Small intestine (tissue), 7 donors: ENCODE data around the gene IP6K2. TPM values are rescaled to one million over a fixed set of nuclear protein-coding genes. Genes with fewer than 3 reads are reported as not detected.

Experiments
- DNase-seq, 2 donors: peaks; one replicate each; pipeline versions ENCODE4 v3.0.0 to v3.0.0-alpha.2; 2013
- FAIRE-seq: peaks from 2 replicates; lab custom pipeline; 2012; peaks lifted over from hg19 to GRCh38; lab: Jason Lieb, UNC
- H3K27ac ChIP-seq, 3 donors: one replicate each; pipeline ENCODE4 v1.5.1; 2013; ENCODE audit warnings: low read length in 2 of 3, mild to moderate bottlenecking in 2 of 3, control low read depth in 1 of 3, inconsistent platforms in 1 of 3, low read depth in 1 of 3, moderate library complexity in 1 of 3
- H3K27me3 ChIP-seq, 3 donors: one replicate each; pipeline ENCODE4 v1.6.1; 2013; ENCODE audit warnings: low read length in 3 of 3, inconsistent platforms in 1 of 3; ENCODE audit not compliant: control insufficient read depth in 3 of 3, insufficient read depth in 3 of 3
- H3K36me3 ChIP-seq, 3 donors: one replicate each; pipeline ENCODE4 v1.6.1; 2013; ENCODE audit warnings: low read length in 3 of 3, inconsistent platforms in 1 of 3, low read depth in 1 of 3, mild to moderate bottlenecking in 1 of 3, moderate library complexity in 1 of 3; ENCODE audit not compliant: control insufficient read depth in 3 of 3, insufficient read depth in 2 of 3
- H3K4me1 ChIP-seq, 3 donors: one replicate each; pipeline ENCODE4 v1.6.1; 2013; ENCODE audit warnings: low read length in 2 of 3, inconsistent platforms in 1 of 3, low read depth in 1 of 3, mild to moderate bottlenecking in 1 of 3, moderate library complexity in 1 of 3; ENCODE audit not compliant: control insufficient read depth in 3 of 3, insufficient read depth in 2 of 3
- H3K4me3 ChIP-seq, 3 donors: one replicate each; pipeline ENCODE4 v1.5.1; 2013; ENCODE audit warnings: low read length in 3 of 3, control low read depth in 1 of 3, inconsistent platforms in 1 of 3, low read depth in 1 of 3, mild to moderate bottlenecking in 1 of 3, moderate library complexity in 1 of 3
- H3K9me3 ChIP-seq, 2 donors: one replicate each; pipeline ENCODE4 v1.6.1; 2013; ENCODE audit warnings: low read depth in 1 of 2, low read length in 1 of 2; ENCODE audit not compliant: control insufficient read depth in 2 of 2, insufficient read depth in 1 of 2
- WGBS, 3 donors: extraction: QIAGEN DNeasy Blood & Tissue Kit; methylation state at CpG; one replicate each; pipeline ENCODE4 v1.1.7; 2013; 5-methylcytosine and 5-hydroxymethylcytosine counted together
- polyA plus RNA-seq, 4 donors: library from polyadenylated mRNA; stranded (reverse) in 3 of 4; unstranded in 1 of 4; fragments of 200-250 nt in 3 of 4; fragments of 120-200 nt in 1 of 4; gene quantifications; one replicate each; pipeline versions ENCODE4 v1.2.1 to v1.2.3, GENCODE V29; 2013
- donor health status: healthy with polysubstance abuse.
- donor health status: control.
- donor health status: control.
- donor health status: Bipolar disorder and iron deficiency.
- donor health status: healthy.

Gene IP6K2
- polyA plus RNA-seq, 4 donors: 79.5 to 167 (median 108) TPM

DNA sequence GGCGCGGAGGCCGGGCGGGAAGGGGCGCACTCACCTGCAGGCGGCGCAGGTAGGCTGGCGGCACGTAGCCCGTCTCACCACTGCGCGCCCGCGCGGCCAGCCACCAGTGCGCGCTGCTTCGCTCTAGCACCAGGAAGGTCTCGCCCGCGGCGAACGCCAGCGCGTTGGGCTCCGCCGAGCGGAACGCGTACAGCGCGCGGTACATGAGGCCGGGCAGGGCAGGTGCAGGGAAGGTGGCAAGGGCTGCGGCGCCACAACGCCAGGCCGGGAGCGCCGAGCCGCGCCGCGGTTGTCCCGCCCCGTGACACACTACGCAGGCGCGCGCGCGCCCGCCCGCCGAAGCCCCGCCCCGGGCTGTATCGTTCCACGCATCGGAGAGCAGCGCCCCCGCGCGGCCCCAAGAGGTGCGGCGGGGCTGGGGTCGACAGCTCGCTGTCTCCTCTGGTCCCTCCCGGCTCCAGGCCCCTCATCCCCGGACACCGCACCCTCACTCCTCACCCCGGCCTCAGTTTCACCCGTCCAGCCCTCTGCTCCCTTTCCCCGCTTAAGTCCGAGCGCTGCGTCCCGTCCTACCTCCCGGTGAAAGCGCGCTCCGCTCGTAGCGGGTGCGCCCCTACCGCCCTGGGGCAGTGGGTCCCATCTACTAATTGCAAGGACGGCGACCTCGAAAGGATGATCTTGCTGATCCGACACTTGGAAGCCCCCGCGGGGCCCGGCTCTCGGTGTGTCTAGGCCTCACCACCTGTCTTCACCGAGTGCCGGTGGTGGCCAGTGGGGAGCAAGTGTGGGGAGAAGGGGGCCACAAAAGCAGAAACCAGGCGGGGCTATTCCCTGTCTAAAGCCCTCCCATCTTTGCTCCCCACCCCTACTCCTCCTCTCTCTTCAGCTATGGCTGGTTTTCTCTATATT is 31.2 kb downstream of the IP6K2 start, which contains the start of gene NCKIPSD:
NCKIPSD (minus strand) TSS at position 313 of the 909 bp plus-strand sequence; CDS start at position 205, 108 bp downstream.
- DNase-seq (peak; percentile 85 to 96), FAIRE-seq (no peak)
- Histone ChIP-seq H3K27me3 (no peaks in the 10 kb centered on the region), H3K9me3 (no peaks in the 10 kb centered on the region), H3K4me3 (peak within 1 kb of the TSS; percentile 42 to 81 (median 79)), H3K4me1 (peaks cover 0 to 23% (median 4%) of the 10 kb centered on the region in 3 donors), H3K36me3 (peaks cover 2 to 72% (median 3%) of the 10 kb centered on the region in 3 donors), H3K27ac (peak within 1 kb of the TSS; percentile 69 to 87 (median 80))
- WGBS, 3 donors: 0 to 1% (median 1%) methylated on average over 53 to 97 of the region's 97 CpGs

DNA sequence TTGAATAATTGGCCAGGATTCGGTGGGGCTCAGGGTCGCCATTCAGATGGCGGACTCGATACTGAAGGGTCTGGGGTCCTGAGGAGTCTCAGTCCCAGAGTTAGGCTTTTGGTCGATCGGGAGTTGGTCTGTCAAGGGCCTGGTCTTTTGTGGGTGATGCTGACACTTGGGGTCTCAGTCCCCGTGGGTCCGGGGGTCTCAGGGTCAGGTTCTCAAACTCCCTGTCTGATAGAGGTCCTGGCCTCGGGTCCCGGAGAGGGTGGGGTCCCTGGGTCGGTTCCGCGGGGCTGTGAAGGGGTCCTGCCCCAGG is 31.8 kb downstream of the IP6K2 start:
- H3K4me3 ChIP-seq: peak overlapping the region; percentile 42 to 81 (median 79)
- WGBS, 3 donors: 7 to 11% (median 9%) methylated on average over 13 of the region's 13 CpGs
- H3K27me3 ChIP-seq: no peaks in the 10 kb centered on the region

DNA sequence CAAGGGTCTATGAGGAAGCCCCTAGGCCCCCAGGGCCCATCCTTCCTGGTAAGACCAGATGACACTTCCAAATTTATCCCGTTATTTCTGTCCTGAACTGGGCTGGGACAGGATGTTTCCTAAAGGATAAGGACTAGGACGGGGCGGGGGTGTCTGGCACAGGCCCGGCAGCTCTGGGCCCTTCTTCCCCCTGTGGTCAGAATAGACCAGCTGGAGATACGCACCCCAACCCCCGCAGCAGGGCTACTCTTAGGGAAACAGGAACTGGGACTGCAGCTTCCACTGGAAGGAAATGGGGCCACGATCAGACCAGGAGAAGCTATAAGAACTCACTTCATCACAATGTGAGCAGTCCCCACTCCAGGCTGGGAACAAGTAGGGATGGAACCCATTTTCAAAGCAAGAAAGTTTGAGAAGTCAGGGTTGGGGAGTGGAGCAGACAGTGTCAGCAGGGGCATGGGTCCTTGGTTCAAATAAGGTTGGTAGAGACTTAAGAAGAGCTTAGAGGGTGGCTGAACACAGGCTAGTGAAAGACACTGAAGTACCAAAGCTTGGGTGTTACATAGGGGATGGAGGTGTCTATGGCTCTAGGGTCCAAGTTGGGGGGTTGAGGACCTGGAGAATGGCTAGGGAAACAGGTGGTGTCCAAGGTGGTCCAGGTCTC is 32.4 kb downstream of the IP6K2 start:
- peak overlapping the region in 2 of 3 donors; percentile 79 to 81 for H3K4me3 ChIP-seq
- peak overlapping the region in 1 of 3 donors; percentile 19 for H3K27ac ChIP-seq
- H3K36me3 ChIP-seq: peaks cover 0 to 74% (median 5%) of the 10 kb centered on the region in 3 donors
- DNase-seq (peak in 1 of 2 donors; percentile 32), FAIRE-seq (no peak)
- WGBS, 3 donors: 42 to 59% (median 47%) methylated on average over 7 of the region's 7 CpGs
- no peaks in the 10 kb centered on the region for H3K27me3 ChIP-seq
- H3K9me3 ChIP-seq: no peaks in the 10 kb centered on the region
- peaks cover 0 to 23% (median 4%) of the 10 kb centered on the region in 3 donors for H3K4me1 ChIP-seq

More for the DNA sequence above, 31.8 kb downstream of the IP6K2 start:
- FAIRE-seq: no peak
- Histone ChIP-seq H3K9me3 (no peaks in the 10 kb centered on the region), H3K27ac (peak overlapping the region in 2 of 3 donors; percentile 80 to 87), H3K36me3 (peaks cover 2 to 72% (median 3%) of the 10 kb centered on the region in 3 donors), H3K4me1 (peaks cover 0 to 23% (median 4%) of the 10 kb centered on the region in 3 donors)
- no peak for DNase-seq

DNA sequence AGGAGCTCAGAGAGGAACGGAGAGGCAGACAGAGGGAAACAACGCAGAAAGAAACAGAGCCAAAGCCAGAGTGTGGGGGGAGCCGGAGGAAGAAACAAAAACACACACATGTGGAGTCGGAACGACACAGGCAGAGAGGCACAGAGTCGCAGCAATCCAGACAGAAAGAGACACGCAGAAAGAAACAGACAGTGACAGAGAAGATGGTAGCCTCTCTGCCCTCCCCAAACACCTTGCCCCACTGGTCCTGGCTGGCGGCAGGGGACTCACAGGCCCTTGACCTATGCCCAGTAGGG is 33.0 kb downstream of the IP6K2 start:
- no peak for DNase-seq
- peaks cover 0 to 74% (median 5%) of the 10 kb centered on the region in 3 donors for H3K36me3 ChIP-seq
- FAIRE-seq: no peak
- WGBS, 3 donors: 70 to 82% (median 75%) methylated on average over 8 of the region's 8 CpGs
- H3K4me1 ChIP-seq: peaks cover 0 to 23% (median 4%) of the 10 kb centered on the region in 3 donors
- no peak overlapping the region for H3K4me3 ChIP-seq
- H3K27ac ChIP-seq: no peak overlapping the region
- H3K27me3 ChIP-seq: no peaks in the 10 kb centered on the region
- H3K9me3 ChIP-seq: no peaks in the 10 kb centered on the region

DNA sequence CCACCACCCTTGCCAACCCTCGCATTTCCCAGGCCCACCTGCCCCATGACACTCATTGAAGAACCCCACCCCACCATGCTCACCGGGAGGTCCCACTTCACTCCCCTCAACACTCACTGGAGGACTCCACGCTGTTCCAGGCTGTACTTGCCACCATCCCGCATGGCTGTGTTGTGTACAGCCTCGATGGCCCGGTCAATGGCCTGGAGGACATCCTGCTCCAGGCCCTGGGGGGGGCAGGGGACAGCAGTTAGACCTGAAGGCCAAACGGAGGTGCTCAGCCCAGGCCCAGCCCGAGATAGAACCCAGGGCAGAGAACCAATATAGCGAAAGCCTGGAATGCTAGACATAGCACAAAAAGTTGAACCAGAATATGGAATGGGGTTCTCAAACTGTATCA is 34.2 kb downstream of the IP6K2 start:
- Histone ChIP-seq H3K27me3 (no peaks in the 10 kb centered on the region), H3K27ac (no peak overlapping the region), H3K36me3 (peaks cover 0 to 73% (median 7%) of the 10 kb centered on the region in 3 donors), H3K4me1 (peaks cover 0 to 23% (median 4%) of the 10 kb centered on the region in 3 donors), H3K9me3 (no peaks in the 10 kb centered on the region), H3K4me3 (no peak overlapping the region)
- WGBS, 3 donors: 88 to 97% (median 93%) methylated on average over 9 of the region's 9 CpGs
- no peak for FAIRE-seq
- no peak for DNase-seq

DNA sequence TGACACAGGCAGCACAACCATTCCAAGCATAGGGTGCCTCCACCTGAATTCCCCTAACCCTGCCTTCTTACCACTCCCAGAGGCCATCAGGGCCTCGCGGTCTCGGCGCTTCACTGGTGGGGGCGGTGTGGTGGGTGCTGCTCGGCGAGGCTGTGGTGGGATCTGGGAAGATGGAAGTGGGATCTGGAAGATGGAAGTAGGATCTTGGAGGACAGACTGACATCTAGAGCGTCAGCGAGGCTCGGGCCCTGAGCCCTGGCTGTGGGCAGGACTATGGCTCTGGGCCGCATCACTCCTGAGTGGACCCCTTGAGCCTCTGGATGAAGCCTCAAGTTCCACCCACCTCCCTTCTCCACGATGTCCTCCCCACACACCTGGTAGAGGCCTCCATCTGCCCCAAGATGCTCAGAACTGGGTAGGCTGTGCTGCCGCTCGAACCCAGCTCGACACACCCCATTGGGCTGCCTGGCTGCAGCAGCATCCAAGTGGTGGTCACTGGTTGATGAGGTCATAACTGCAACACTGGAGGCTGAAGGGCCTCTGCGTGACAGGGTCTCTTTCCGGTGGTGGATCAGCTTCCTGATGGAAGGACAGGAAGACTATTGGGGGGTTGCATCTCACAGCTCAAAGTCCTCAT is 34.9 kb downstream of the IP6K2 start:
- FAIRE-seq: no peak

DNA sequence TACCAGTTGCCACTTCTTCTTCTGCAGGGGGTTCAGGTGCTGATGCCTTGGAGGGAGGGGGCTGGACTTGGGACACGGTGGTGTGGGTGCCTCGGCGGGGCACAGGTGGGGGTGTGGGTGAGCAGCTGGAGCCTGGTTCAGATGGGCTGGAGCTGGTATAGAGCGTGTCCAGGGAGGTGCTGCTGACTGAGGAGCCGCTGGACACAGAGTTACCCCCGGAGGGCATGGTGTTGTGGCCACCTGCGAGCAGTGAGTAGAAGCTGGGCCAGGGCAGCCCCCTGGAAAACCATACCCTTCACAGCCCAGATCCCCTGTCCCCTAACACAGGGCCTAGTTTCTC is 35.5 kb downstream of the IP6K2 start:
- H3K4me1 ChIP-seq: peaks cover 0 to 23% (median 4%) of the 10 kb centered on the region in 3 donors
- FAIRE-seq (no peak), DNase-seq (no peak)
- H3K9me3 ChIP-seq: no peaks in the 10 kb centered on the region
- no peak overlapping the region for H3K4me3 ChIP-seq
- WGBS, 3 donors: 91 to 95% (median 94%) methylated on average over 7 of the region's 7 CpGs
- H3K27me3 ChIP-seq: no peaks in the 10 kb centered on the region
- no peak overlapping the region for H3K27ac ChIP-seq
- H3K36me3 ChIP-seq: peaks cover 0 to 71% (median 8%) of the 10 kb centered on the region in 3 donors

More for the DNA sequence above, 34.9 kb downstream of the IP6K2 start:
- Histone ChIP-seq H3K9me3 (no peaks in the 10 kb centered on the region), H3K27ac (no peak overlapping the region), H3K4me3 (no peak overlapping the region), H3K4me1 (peaks cover 0 to 23% (median 4%) of the 10 kb centered on the region in 3 donors), H3K36me3 (peaks cover 0 to 72% (median 8%) of the 10 kb centered on the region in 3 donors), H3K27me3 (no peaks in the 10 kb centered on the region)
- WGBS, 3 donors: 93 to 98% (median 95%) methylated on average over 17 of the region's 17 CpGs
- no peak for DNase-seq
